NK-92 (cell line): Measurements from ENCODE around the gene PIGQ.

Experiments used
- DNase-seq: peaks from one replicate; lab custom pipeline; 2025; ENCODE audit not compliant: unreplicated experiment; lab: John Stamatoyannopoulos, UW

Gene PIGQ

GRCh38 chr16:627454-628239 lies 57.9 kb downstream of the PIGQ start:
- DNase-seq = no peak

- no peak for DNase-seq
Measured at GRCh38 chr16:628321-629061, 58.7 kb downstream of the PIGQ start.

GRCh38 chr16:629185-629832 lies 59.5 kb downstream of the PIGQ start:
- no peak for DNase-seq

- no peak for DNase-seq
Measured at GRCh38 chr16:629833-630248, 60.1 kb downstream of the PIGQ start.

GRCh38 chr16:630249-630814 lies 60.6 kb downstream of the PIGQ start:
- no peak for DNase-seq

GRCh38 chr16:630815-631405 lies 61.1 kb downstream of the PIGQ start, which contains the start of gene WFIKKN1:
Gene WFIKKN1 (plus strand): TSS chr16:630985. CDS start chr16:631254, 269 bp downstream.
- DNase-seq = no peak

GRCh38 chr16:631808-632358 lies 62.1 kb downstream of the PIGQ start:
- DNase-seq = no peak

- DNase-seq = no peak
Measured at GRCh38 chr16:632486-633335, 62.9 kb downstream of the PIGQ start.

GRCh38 chr16:633336-634050 lies 63.7 kb downstream of the PIGQ start:
- no peak for DNase-seq
